Measurements from ENCODE around the gene CAMTA1.

DNA sequence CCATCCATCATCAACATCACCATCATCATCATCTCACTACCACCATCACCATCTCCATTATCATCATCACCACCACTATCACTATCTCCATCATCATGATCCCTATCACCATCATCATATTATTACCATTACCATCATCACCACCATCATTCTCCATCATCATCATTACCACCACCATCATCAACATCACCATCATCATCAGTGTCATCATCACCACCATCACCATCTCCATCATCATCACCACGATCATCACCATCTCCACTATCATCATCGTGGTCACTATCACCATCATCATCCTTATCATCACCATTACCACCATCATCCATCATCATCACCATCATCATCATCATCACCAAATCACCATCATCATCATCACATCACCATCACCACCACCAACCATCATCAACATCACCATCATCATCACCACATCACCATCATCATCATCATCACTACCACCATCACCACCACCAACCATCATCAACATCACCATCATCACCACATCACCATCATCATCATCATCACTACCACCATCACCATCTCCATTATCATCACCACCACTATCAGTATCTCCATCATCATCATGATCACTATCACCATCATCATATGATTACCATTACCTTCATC lies 783.8 kb downstream of the CAMTA1 start:
- no peak for TF ChIP-seq POLR2A (IDR thresholded peaks at IDR 0.05)
- TF ChIP-seq, protein P1, sequence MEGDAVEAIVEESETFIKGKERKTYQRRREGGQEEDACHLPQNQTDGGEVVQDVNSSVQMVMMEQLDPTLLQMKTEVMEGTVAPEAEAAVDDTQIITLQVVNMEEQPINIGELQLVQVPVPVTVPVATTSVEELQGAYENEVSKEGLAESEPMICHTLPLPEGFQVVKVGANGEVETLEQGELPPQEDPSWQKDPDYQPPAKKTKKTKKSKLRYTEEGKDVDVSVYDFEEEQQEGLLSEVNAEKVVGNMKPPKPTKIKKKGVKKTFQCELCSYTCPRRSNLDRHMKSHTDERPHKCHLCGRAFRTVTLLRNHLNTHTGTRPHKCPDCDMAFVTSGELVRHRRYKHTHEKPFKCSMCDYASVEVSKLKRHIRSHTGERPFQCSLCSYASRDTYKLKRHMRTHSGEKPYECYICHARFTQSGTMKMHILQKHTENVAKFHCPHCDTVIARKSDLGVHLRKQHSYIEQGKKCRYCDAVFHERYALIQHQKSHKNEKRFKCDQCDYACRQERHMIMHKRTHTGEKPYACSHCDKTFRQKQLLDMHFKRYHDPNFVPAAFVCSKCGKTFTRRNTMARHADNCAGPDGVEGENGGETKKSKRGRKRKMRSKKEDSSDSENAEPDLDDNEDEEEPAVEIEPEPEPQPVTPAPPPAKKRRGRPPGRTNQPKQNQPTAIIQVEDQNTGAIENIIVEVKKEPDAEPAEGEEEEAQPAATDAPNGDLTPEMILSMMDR (IDR thresholded peaks at IDR 0.05), result no peak
- TF ChIP-seq POLR2AphosphoS5 (IDR thresholded peaks at IDR 0.05), result no peak

Measured in prostate gland (tissue), 2 donors.